Neural progenitor cell (in vitro differentiated cells): Measurements from ENCODE around the gene ZP1. TPM values are rescaled to one million over a fixed set of nuclear protein-coding genes. Genes with fewer than 3 reads are reported as not detected.
A peak's percentile ranks its signal among the peaks of the same experiment; 100 is the strongest.

Experiments used
- DNase-seq: peaks from one replicate; pipeline ENCODE4 v3.0.0-alpha.2; 2016; ENCODE audit warnings: low spot score
- H2AFZ ChIP-seq: fragments of 200-600 bp; sonication (generic); replicated peaks from 2 replicates; pipeline ENCODE4 v1.6.1; 2016; ENCODE audit warnings: antibody characterized with exemption
- H3F3A ChIP-seq: fragments of 200-600 bp; sonication (generic); 2 replicates; pipeline ENCODE4 v1.6.1; 2016; ENCODE audit warnings: antibody characterized with exemption, low read depth
- H3K27ac ChIP-seq: fragments of 200-600 bp; sonication (generic); 2 replicates; pipeline ENCODE4 v1.5.1; 2016; ENCODE audit warnings: mild to moderate bottlenecking
- H3K27me3 ChIP-seq: fragments of 200-600 bp; sonication (generic); 2 replicates; pipeline ENCODE4 v1.6.1; 2016; ENCODE audit warnings: mild to moderate bottlenecking, moderate library complexity
- H3K36me3 ChIP-seq: fragments of 200-600 bp; sonication (generic); 2 replicates; pipeline ENCODE4 v1.5.1; 2016
- H3K4me1 ChIP-seq: fragments of 200-600 bp; sonication (generic); 2 replicates; pipeline ENCODE4 v1.6.1; 2016; ENCODE audit warnings: mixed run types
- H3K4me2 ChIP-seq: fragments of 200-600 bp; sonication (generic); 2 replicates; pipeline ENCODE4 v1.6.1; 2016
- H3K4me3 ChIP-seq: fragments of 200-600 bp; sonication (generic); 2 replicates; pipeline ENCODE4 v1.5.1; 2016
- H3K79me2 ChIP-seq: fragments of 200-600 bp; sonication (generic); 2 replicates; pipeline ENCODE4 v1.6.1; 2016; ENCODE audit warnings: low read depth
- H3K9ac ChIP-seq: fragments of 200-600 bp; sonication (generic); 2 replicates; pipeline ENCODE4 v1.6.1; 2016
- H3K9me3 ChIP-seq: fragments of 200-600 bp; sonication (generic); 2 replicates; pipeline ENCODE4 v1.5.1; 2016; ENCODE audit warnings: low read depth
- H4K20me1 ChIP-seq: fragments of 200-600 bp; sonication (generic); 2 replicates; pipeline ENCODE4 v1.6.1; 2016; ENCODE audit warnings: low read depth
- H3K27ac Mint-ChIP-seq: 3 replicates; pipeline ENCODE4 v1.8.0; 2021; ENCODE audit warnings: mixed read lengths
- H3K27me3 Mint-ChIP-seq: 2 replicates; pipeline ENCODE4 v1.8.0; 2022; ENCODE audit warnings: low read depth, mild to moderate bottlenecking, inconsistent platforms, moderate library complexity, mixed read lengths; ENCODE audit not compliant: insufficient read depth
- H3K36me3 Mint-ChIP-seq: 3 replicates; pipeline ENCODE4 v1.8.0; 2021; ENCODE audit warnings: mixed read lengths
- H3K4me1 Mint-ChIP-seq: 3 replicates; pipeline ENCODE4 v1.8.0; 2021; ENCODE audit warnings: mixed read lengths
- H3K4me3 Mint-ChIP-seq: 3 replicates; pipeline ENCODE4 v1.8.0; 2021; ENCODE audit warnings: mild to moderate bottlenecking, moderate library complexity, mixed read lengths
- H3K9me3 Mint-ChIP-seq: 3 replicates; pipeline ENCODE4 v1.8.0; 2020; ENCODE audit warnings: mixed read lengths
- CTCF ChIP-seq: fragments of 200-600 bp; sonication (generic); IDR thresholded peaks from 2 replicates; pipeline ENCODE4 v1.5.1; 2017; ENCODE audit warnings: antibody characterized with exemption, mild to moderate bottlenecking
- EZH2 ChIP-seq: fragments of 200-600 bp; sonication (generic); IDR thresholded peaks from 2 replicates; pipeline ENCODE4 v1.6.1; 2017; ENCODE audit warnings: antibody characterized with exemption, mild to moderate bottlenecking, moderate library complexity
- EZH2phosphoT487 ChIP-seq: fragments of 200-600 bp; sonication (generic); IDR thresholded peaks from 2 replicates; pipeline ENCODE4 v1.6.1; 2017; ENCODE audit warnings: antibody characterized with exemption
- total RNA-seq: library from RNA; depleted of rRNA; stranded (reverse); fragments of >200 nt; gene quantifications from 2 replicates; pipeline ENCODE4 v1.2.3, GENCODE V29; 2015; ENCODE audit warnings: low replicate concordance

Gene ZP1
- total RNA-seq, 1 donor from 2014 or later = not detected

- Histone ChIP-seq H3K9ac (no peak overlapping the region), H2AFZ (no peak overlapping the region), H3K4me1 (no peaks in the 10 kb centered on the region), H3K9me3 (no peaks in the 10 kb centered on the region), H3F3A (no peaks in the 10 kb centered on the region), H3K4me3 (no peak overlapping the region), H4K20me1 (no peaks in the 10 kb centered on the region), H3K27me3 (peaks cover 45% of the 10 kb centered on the region), H3K27ac (no peak overlapping the region), H3K4me2 (no peak overlapping the region), H3K36me3 (no peaks in the 10 kb centered on the region), H3K79me2 (no peaks in the 10 kb centered on the region)
- no peak overlapping the region for H3K4me3 Mint-ChIP-seq
- DNase-seq = peak; percentile 85
- H3K27me3 Mint-ChIP-seq = peaks cover 11% of the 10 kb centered on the region
- TF ChIP-seq EZH2 = no peak
- TF ChIP-seq CTCF = peak; percentile 92
- TF ChIP-seq EZH2phosphoT487 = no peak
- H3K36me3 Mint-ChIP-seq = no peaks in the 10 kb centered on the region
- no peaks in the 10 kb centered on the region for H3K9me3 Mint-ChIP-seq
- H3K4me1 Mint-ChIP-seq = no peaks in the 10 kb centered on the region
- no peak overlapping the region for H3K27ac Mint-ChIP-seq
Measured at GRCh38 chr11:60831143-60831500, 36.2 kb upstream of the ZP1 start.

GRCh38 chr11:60831501-60832079 lies 35.8 kb upstream of the ZP1 start:
- H3K27me3 Mint-ChIP-seq = peaks cover 11% of the 10 kb centered on the region
- no peaks in the 10 kb centered on the region for H3F3A ChIP-seq
- no peaks in the 10 kb centered on the region for H3K4me1 ChIP-seq
- no peak overlapping the region for H3K9ac ChIP-seq
- peaks cover 45% of the 10 kb centered on the region for H3K27me3 ChIP-seq
- TF ChIP-seq CTCF (no peak), EZH2phosphoT487 (no peak), EZH2 (no peak)
- H3K36me3 Mint-ChIP-seq = no peaks in the 10 kb centered on the region
- no peaks in the 10 kb centered on the region for H4K20me1 ChIP-seq
- no peaks in the 10 kb centered on the region for H3K4me1 Mint-ChIP-seq
- H3K27ac ChIP-seq = no peak overlapping the region
- no peak overlapping the region for H2AFZ ChIP-seq
- H3K4me3 Mint-ChIP-seq = no peak overlapping the region
- no peaks in the 10 kb centered on the region for H3K9me3 Mint-ChIP-seq
- H3K36me3 ChIP-seq = no peaks in the 10 kb centered on the region
- no peak overlapping the region for H3K4me3 ChIP-seq
- no peak overlapping the region for H3K4me2 ChIP-seq
- H3K79me2 ChIP-seq = no peaks in the 10 kb centered on the region
- no peak for DNase-seq
- no peaks in the 10 kb centered on the region for H3K9me3 ChIP-seq
- no peak overlapping the region for H3K27ac Mint-ChIP-seq

GRCh38 chr11:60834742-60835533 lies 32.4 kb upstream of the ZP1 start:
- H3K27ac Mint-ChIP-seq = no peak overlapping the region
- no peak overlapping the region for H3K27ac ChIP-seq
- no peak overlapping the region for H3K9ac ChIP-seq
- no peaks in the 10 kb centered on the region for H3F3A ChIP-seq
- H4K20me1 ChIP-seq = no peaks in the 10 kb centered on the region
- no peaks in the 10 kb centered on the region for H3K36me3 ChIP-seq
- no peak overlapping the region for H3K4me3 ChIP-seq
- H3K27me3 ChIP-seq = peaks cover 45% of the 10 kb centered on the region
- DNase-seq = no peak
- H3K9me3 Mint-ChIP-seq = no peaks in the 10 kb centered on the region
- no peak overlapping the region for H3K4me2 ChIP-seq
- no peak overlapping the region for H2AFZ ChIP-seq
- H3K27me3 Mint-ChIP-seq = peaks cover 9% of the 10 kb centered on the region
- H3K36me3 Mint-ChIP-seq = no peaks in the 10 kb centered on the region
- H3K4me3 Mint-ChIP-seq = no peak overlapping the region
- H3K79me2 ChIP-seq = no peaks in the 10 kb centered on the region
- H3K9me3 ChIP-seq = no peaks in the 10 kb centered on the region
- H3K4me1 Mint-ChIP-seq = no peaks in the 10 kb centered on the region
- H3K4me1 ChIP-seq = no peaks in the 10 kb centered on the region
- no peak for TF ChIP-seq EZH2
- TF ChIP-seq EZH2phosphoT487 = no peak
- TF ChIP-seq CTCF = no peak
